ENCODE data around the gene NTMT2. TPM values are rescaled to one million over a fixed set of nuclear protein-coding genes. Genes with fewer than 3 reads are reported as not detected.

NTMT2 gene
- total and polyA plus RNA-seq, 9 of the 15 experiments (the other 6 are each of a cell fraction or from before 2014, with no cell fraction given) = not detected

DNA sequence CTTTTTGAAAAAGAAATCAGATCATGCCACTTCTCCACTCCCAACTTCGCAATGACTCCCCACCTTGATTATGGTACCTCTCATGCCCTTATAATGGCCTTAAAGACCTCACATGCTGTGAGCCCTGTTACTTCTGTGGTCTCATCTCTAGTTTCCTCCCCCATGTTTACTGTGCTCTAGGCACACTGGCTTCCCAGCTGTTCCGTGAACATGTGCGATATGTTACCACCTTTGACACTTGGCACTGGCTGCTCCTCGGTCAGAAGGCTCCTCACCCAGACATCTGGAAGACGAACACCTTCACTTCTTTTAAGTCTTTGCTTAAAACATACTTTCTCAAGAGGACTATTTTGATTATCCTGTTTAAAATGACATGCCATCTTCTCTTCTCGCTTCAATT lies 14.3 kb upstream of the NTMT2 start:
- Histone ChIP-seq H3K27ac (ENCODE audit: extremely low read depth, low read depth, low read length) (no peak overlapping the region), H3K9me1 (ENCODE audit: control insufficient read depth, insufficient read depth, low read length) (no peaks in the 10 kb centered on the region), H3K36me3 (ENCODE audit: control insufficient read depth, insufficient read depth, low read length) (no peaks in the 10 kb centered on the region), H4K20me1 (replicated peaks; ENCODE audit: control insufficient read depth, insufficient read depth, low read length) (no peaks in the 10 kb centered on the region), H3K4me1 (replicated peaks in 1 of 2; ENCODE audit: control insufficient read depth in 2 of 2, insufficient read depth in 2 of 2, low read length in 2 of 2) (no peaks in the 10 kb centered on the region), H3K4me3 (no peak overlapping the region), H2AFZ (ENCODE audit: low read depth, low read length) (no peak overlapping the region), H3K9me3 (replicated peaks; ENCODE audit: control insufficient read depth, insufficient read depth, low read depth, low read length) (no peaks in the 10 kb centered on the region), H3K4me2 (ENCODE audit: insufficient read depth, low read length) (no peak overlapping the region), H3K9ac (ENCODE audit: insufficient read depth in 1 of 2, low read depth in 2 of 2, low read length in 2 of 2) (no peak overlapping the region), H3K79me2 (ENCODE audit: control insufficient read depth, insufficient read depth, low read length) (no peaks in the 10 kb centered on the region), H3K27me3 (ENCODE audit: control insufficient read depth in 2 of 2, insufficient read depth in 2 of 2, low read length in 2 of 2) (no peaks in the 10 kb centered on the region)
- CTCF ChIA-PET (ENCODE audit: low intra/inter-chr PET ratio) = no interaction called here
- TF ChIP-seq, protein P1, sequence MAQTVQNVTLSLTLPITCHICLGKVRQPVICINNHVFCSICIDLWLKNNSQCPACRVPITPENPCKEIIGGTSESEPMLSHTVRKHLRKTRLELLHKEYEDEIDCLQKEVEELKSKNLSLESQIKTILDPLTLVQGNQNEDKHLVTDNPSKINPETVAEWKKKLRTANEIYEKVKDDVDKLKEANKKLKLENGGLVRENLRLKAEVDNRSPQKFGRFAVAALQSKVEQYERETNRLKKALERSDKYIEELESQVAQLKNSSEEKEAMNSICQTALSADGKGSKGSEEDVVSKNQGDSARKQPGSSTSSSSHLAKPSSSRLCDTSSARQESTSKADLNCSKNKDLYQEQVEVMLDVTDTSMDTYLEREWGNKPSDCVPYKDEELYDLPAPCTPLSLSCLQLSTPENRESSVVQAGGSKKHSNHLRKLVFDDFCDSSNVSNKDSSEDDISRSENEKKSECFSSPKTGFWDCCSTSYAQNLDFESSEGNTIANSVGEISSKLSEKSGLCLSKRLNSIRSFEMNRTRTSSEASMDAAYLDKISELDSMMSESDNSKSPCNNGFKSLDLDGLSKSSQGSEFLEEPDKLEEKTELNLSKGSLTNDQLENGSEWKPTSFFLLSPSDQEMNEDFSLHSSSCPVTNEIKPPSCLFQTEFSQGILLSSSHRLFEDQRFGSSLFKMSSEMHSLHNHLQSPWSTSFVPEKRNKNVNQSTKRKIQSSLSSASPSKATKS (CRISPR knock-in tag; IDR thresholded peaks at IDR 0.05) = no peak
- TF ChIP-seq HMGN3 (IDR thresholded peaks at IDR 0.05; ENCODE audit: borderline replicate concordance, extremely low read depth, insufficient read length, low read depth, low read length) (no peak), ZNF24 (IDR thresholded peaks at IDR 0.05) (no peak), PHF8 (IDR thresholded peaks at IDR 0.05; ENCODE audit: borderline replicate concordance, low read length) (no peak), XRCC4 (IDR thresholded peaks at IDR 0.05; ENCODE audit: extremely low read depth, insufficient read depth, insufficient read length) (no peak), PPARD (CRISPR knock-in tag; IDR thresholded peaks at IDR 0.05) (no peak), ZFPM2 (CRISPR knock-in tag; IDR thresholded peaks at IDR 0.05) (no peak)
- TF ChIP-seq, protein P2, sequence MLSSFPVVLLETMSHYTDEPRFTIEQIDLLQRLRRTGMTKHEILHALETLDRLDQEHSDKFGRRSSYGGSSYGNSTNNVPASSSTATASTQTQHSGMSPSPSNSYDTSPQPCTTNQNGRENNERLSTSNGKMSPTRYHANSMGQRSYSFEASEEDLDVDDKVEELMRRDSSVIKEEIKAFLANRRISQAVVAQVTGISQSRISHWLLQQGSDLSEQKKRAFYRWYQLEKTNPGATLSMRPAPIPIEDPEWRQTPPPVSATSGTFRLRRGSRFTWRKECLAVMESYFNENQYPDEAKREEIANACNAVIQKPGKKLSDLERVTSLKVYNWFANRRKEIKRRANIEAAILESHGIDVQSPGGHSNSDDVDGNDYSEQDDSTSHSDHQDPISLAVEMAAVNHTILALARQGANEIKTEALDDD (IDR thresholded peaks at IDR 0.05) = no peak
- TF ChIP-seq, protein P3, sequence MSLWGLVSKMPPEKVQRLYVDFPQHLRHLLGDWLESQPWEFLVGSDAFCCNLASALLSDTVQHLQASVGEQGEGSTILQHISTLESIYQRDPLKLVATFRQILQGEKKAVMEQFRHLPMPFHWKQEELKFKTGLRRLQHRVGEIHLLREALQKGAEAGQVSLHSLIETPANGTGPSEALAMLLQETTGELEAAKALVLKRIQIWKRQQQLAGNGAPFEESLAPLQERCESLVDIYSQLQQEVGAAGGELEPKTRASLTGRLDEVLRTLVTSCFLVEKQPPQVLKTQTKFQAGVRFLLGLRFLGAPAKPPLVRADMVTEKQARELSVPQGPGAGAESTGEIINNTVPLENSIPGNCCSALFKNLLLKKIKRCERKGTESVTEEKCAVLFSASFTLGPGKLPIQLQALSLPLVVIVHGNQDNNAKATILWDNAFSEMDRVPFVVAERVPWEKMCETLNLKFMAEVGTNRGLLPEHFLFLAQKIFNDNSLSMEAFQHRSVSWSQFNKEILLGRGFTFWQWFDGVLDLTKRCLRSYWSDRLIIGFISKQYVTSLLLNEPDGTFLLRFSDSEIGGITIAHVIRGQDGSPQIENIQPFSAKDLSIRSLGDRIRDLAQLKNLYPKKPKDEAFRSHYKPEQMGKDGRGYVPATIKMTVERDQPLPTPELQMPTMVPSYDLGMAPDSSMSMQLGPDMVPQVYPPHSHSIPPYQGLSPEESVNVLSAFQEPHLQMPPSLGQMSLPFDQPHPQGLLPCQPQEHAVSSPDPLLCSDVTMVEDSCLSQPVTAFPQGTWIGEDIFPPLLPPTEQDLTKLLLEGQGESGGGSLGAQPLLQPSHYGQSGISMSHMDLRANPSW (CRISPR knock-in tag; IDR thresholded peaks at IDR 0.05) = no peak
- WGBS (ENCODE audit: insufficient coverage, low coverage, missing lambda C conversion rate) = 2% methylated on average over 6 of the region's 6 CpGs
- no peak for DNase-seq (ENCODE audit: extremely low read depth in 1 of 4, low spot score in 3 of 4)
- in situ Hi-C loops (cut with MboI) = no loop called here
- POLR2A ChIA-PET = interaction anchor here (0.7 kb wide), 1 partner anchor 800 kb away, joined by 3 read pairs; no protein-coding TSS in a partner anchor
- intact Hi-C loops (cut with micrococcal nuclease) = no loop called here
- no peak for ATAC-seq
- BruUV-seq (replicated peaks) = no TSS peak
- no peak for FAIRE-seq
